Astrocyte of the cerebellum (primary cell): Measurements from ENCODE around the gene DEPDC5.
"Not testable (repeated sequence)": the region's sequence is repeated elsewhere in the genome, so short reads cannot be mapped to it uniquely, and the experiment has no call there.

Experiments
- DNase-seq: peaks from one replicate; pipeline ENCODE4 v3.0.0-alpha.2; 2011; ENCODE audit warnings: low read depth
- H3K4me3 ChIP-seq: 2 replicates; pipeline ENCODE4 v1.5.1; 2011; ENCODE audit warnings: mild to moderate bottlenecking, low read depth, low read length, moderate library complexity
- CTCF ChIP-seq: IDR thresholded peaks from 2 replicates; pipeline ENCODE4 v1.5.1; 2012; ENCODE audit warnings: low read length, low read depth, moderate library complexity, mild to moderate bottlenecking; ENCODE audit errors: missing control alignments
- in situ Hi-C: cut with HindIII; loops from 2 replicates; pipeline ENCODE4 v1.10.0; 2017; ENCODE audit warnings: low sequenced_read_pairs

DEPDC5 gene

GRCh38 chr22:31753634-31754501 is at the start of gene DEPDC5:
TSS of gene DEPDC5 (plus strand) at chr22:31754019. CDS start at chr22:31754922, 903 bp downstream.
- H3K4me3 ChIP-seq = peak within 1 kb of the TSS; percentile 62
- in situ Hi-C loops = no loop called here
- TF ChIP-seq CTCF = no peak
- DNase-seq = peak; percentile 72

DNA sequence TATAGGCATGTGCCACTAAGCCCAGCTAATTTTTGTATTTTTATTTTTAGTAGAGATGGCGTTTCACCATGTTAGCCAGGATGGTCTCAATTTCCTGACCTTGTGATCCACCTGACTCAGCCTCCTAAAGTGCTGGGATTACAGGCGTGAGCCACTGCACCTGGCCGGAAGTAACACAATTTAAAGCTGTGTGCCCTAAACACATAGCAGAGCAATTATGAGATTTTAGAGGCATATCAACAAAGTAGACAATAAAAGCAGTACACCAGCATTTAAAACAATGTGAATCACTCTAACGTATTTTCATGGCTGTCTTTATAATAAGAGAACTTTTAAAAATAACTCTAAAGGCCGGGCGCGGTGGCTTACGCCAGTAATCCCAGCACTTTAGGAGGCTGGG is 46.3 kb upstream of the DEPDC5 start:
- in situ Hi-C loops = loop anchor here (25.0 kb wide), 1 partner anchor 255 kb away; no protein-coding TSS in a partner anchor

DNA sequence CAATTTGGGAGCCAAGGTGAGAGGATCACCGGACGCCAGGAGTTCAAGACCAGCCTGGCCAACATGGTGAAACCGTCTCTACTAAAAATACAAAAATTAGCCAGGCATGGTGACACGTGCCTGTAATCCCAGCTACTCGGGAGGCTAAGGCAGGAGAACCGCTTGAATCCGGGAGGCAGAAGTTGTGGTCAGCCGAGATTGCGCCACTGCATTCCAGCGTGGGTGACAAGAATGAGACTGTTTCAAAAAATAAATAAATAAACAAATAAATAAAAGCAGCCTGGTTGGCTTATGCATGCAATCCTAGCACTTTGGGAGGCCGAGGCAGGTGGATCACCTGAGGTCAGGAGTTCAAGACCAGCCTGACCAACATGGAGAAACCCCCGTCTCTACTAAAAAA is 42.6 kb upstream of the DEPDC5 start:
- not testable (repeated sequence) for H3K4me3 ChIP-seq, DNase-seq
- in situ Hi-C loops = loop anchor here (25.0 kb wide), 1 partner anchor 251 kb away; no protein-coding TSS in a partner anchor

More for the DNA sequence above, 46.3 kb upstream of the DEPDC5 start:
- DNase-seq = no peak
- no peak overlapping the region for H3K4me3 ChIP-seq
- TF ChIP-seq CTCF = no peak

- no peak overlapping the region for H3K4me3 ChIP-seq
- in situ Hi-C loops = loop anchor here (25.0 kb wide), 1 partner anchor 247 kb away; no protein-coding TSS in a partner anchor
- no peak for TF ChIP-seq CTCF
- DNase-seq = no peak
These were observed 38.6 kb upstream of the DEPDC5 start for GRCh38 chr22:31715147-31715778.

GRCh38 chr22:31719850-31720471 is 33.9 kb upstream of the DEPDC5 start:
- H3K4me3 ChIP-seq = no peak overlapping the region
- no peak for DNase-seq
- TF ChIP-seq CTCF = no peak
- in situ Hi-C loops = loop anchor here (25.0 kb wide), 1 partner anchor 242 kb away; no protein-coding TSS in a partner anchor

DNA sequence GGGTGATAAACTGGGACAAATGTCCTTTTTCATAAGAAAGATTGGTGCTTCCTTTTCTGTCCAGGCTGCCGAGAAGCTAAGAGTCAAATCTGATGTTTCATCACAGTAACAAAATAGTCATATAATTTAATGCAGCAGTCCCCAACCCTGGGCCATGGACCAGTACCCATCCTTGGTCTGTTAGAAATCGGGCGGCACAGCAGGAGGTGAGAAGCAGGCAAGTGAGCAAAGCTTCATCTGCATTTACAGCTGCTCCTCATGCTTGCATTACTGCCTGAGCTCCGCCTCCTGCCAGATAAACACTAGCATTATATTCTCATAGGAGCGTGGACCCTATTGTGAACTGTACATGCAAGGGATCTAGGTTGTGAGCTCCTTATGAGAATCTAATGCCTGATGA is 30.1 kb upstream of the DEPDC5 start:
- in situ Hi-C loops = loop anchor here (25.0 kb wide), 1 partner anchor 239 kb away; no protein-coding TSS in a partner anchor
- TF ChIP-seq CTCF = no peak
- H3K4me3 ChIP-seq = no peak overlapping the region
- no peak for DNase-seq
